GM12874 (cell line): Measurements from ENCODE around the gene ALG9.

Experiments used
- TF ChIP-seq, protein P1 (sequence below): IDR thresholded peaks from 2 replicates; pipeline ENCODE4 v1.5.1; 2011; ENCODE audit warnings: low read depth, mild to moderate bottlenecking, control low read depth, low read length, moderate library complexity; ENCODE audit not compliant: insufficient read depth

ALG9 gene

DNA sequence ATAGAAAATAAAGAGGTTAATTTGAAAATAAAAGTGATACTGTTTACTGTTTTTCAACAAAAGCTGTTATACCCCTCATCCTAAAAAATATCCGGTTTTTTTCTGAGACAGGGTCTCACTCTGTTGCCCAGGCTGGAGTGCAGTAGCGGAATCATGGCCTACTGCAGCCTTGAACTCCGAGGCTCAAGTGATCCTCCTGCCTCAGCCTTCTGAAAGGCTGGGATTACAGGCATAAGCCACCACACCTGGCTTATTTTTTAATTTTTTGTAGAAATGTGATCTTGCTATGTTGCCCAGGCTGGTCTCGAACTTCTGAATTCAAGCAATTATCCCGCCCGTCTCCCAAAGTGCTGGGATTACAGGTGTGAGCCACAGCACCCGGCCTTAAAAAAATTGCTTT, 35.7 kb downstream of the ALG9 start:
- TF ChIP-seq, protein P1, sequence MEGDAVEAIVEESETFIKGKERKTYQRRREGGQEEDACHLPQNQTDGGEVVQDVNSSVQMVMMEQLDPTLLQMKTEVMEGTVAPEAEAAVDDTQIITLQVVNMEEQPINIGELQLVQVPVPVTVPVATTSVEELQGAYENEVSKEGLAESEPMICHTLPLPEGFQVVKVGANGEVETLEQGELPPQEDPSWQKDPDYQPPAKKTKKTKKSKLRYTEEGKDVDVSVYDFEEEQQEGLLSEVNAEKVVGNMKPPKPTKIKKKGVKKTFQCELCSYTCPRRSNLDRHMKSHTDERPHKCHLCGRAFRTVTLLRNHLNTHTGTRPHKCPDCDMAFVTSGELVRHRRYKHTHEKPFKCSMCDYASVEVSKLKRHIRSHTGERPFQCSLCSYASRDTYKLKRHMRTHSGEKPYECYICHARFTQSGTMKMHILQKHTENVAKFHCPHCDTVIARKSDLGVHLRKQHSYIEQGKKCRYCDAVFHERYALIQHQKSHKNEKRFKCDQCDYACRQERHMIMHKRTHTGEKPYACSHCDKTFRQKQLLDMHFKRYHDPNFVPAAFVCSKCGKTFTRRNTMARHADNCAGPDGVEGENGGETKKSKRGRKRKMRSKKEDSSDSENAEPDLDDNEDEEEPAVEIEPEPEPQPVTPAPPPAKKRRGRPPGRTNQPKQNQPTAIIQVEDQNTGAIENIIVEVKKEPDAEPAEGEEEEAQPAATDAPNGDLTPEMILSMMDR: no peak

DNA sequence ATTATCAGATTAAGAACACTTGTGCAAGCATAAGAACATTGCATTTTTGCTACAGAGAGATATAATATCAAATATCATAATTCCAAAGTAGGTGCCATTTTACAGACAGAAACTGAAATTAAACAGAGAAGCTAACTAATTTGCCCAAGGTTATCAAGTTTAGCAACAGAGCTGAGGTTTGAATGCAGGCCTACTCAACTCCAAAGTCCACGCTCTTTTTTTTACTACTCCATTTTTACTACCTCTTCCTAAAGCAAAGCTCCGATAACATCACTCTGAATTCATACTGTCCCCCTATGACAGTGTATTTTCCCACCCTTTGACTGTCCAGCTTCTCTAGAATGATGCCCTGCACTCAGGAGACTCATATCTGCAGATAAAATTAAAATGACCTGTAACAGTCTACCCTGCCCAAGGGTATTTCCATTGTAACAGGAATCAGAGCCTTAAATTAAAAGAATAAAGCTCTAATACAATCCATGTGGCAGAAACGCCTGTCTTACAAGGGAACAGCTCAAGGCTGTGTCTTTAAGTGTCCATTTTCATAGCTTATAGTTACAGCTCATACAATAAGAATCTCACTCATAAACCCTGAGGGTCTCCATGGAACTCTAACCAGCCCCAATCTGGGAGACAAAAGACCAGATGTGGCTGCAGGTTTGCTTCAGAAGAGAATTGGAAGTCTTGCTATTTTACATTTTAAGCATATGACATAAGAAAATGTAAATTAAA, 36.8 kb downstream of the ALG9 start:
- TF ChIP-seq, protein P1: no peak

DNA sequence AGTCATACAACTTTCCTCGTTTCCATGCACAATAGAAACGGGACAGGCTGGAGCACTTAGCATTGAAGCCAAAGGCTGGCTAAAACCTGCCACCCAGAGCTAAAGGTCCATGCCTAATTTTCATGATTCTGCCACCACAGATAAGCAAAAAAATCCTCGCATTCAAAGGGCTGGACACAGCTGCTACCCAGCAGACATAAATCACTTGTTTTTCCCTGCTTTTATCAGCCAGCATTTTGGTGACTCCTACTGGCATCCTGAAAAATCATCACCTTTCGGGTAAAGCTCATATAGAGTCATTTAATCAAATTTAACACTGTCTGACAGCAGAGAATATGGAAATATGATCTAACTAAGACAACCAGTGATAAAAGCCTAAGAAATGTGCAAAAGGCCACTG, 37.9 kb downstream of the ALG9 start:
- TF ChIP-seq, protein P1: no peak

DNA sequence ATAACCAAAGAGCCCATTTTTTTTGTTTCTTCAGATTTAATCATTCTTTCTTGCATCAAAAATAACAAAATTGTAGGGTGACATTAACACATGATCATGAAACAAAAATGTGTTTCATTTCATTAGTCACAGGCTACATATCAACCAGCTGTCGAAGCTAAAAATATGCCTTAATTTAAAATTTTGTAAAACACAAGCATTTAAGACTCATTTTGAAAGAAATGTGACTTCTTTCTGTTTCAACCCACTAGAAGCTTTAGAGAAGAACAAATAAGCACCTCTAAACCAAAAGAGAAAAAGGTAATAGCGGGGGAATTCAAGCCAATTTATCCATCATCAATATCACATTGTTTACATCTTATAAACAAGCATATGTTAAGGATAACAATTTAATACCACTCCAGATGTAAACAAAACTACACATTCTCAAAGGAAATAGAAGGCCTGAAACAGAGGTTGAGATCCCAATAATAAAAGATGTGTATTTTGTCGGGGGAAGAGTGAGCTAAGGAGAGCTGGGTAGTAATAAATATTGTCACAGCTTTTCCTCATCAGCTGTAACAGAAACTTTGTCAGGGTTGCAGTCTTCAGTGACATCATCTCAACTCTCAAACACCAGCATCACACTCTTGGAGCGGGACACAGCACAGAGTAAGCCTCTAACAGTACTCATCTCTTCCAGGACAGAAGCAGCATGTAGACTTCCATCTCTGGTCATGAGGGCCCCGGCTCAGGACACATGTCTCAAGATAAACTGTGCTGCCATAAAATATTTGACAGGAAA, 42.0 kb downstream of the ALG9 start:
- TF ChIP-seq, protein P1: no peak

DNA sequence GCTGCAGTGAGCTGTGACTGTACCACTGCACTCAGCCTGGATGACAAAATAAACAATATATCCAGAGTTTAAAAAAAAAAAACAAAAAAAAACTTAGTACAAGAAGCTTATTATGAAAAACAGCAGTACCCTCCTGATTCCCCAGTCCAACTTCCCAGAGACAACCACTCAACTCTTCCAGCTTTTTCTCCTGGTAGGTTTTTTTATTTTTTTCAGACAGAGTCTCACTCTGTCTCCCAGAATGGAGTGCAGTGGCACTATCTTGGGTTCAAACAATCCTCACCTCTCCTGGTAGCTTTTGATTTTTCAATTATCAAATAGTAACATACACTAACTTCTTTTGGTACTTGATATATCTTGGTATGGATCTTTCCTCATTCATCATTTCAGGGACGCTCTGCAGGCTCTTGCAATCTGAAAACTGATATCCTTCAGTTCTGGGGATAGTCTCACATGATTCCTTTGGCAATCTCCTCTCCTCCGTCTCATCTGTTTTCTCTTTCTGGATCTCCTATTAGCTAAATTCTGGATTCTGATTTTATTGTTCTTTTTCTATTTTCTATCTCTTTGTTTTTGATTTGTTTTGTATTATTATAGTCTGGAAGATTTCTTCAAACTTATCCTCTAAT, 44.9 kb downstream of the ALG9 start:
- TF ChIP-seq, protein P1: no peak

DNA sequence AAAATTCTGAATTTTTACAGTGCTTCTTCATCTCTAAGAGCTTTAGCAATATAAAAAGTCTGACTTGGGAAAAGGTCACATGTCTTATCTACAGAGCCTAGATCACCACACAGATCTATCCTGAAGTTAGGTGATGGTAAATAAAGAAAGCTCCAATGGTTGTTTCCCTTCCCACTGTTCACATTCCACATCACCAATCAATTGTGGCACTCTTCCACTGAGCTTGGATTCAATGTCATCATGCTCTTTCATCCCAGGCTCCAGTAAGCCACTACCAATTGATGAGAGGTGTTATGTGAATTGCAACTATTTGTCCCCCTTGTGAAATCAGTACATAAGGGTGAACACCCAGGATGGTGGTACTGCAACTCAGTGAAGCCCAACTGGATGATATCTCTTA, 47.8 kb downstream of the ALG9 start:
- TF ChIP-seq, protein P1: no peak

DNA sequence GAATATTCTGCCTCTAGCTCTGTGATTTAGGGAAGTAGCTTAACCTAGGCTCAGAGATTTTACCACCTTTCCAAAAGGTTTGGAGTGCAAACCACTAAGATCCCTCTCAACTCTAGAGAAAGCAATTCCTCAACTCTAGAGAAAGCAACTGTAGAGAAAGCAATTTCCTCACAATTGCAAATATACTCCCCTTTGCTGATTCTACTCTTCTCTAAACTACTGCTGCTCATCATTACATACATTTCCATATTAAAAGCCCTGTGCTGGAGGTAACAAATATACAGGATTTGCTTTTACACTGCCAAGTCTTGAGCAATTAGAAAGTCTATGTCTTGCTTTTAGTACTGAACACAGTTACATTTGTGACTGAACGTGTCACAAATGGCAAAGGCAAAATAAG, 48.2 kb downstream of the ALG9 start:
- TF ChIP-seq, protein P1: no peak
